Breast epithelium (tissue), 3 donors: ENCODE measurements around the gene TGFA.

ENCODE experiments used
- CTCF ChIP-seq, 3 donors: fragments of 450-650 bp; IDR thresholded peaks; one replicate each; pipeline ENCODE4 v1.5.1; 2016 to 2017; ENCODE audit warnings: antibody characterized with exemption in 3 of 3, mild to moderate bottlenecking in 3 of 3, moderate library complexity in 3 of 3
- POLR2A ChIP-seq: fragments of 450-650 bp; IDR thresholded peaks from one replicate; pipeline ENCODE4 v1.6.1; 2016; ENCODE audit warnings: antibody characterized with exemption, mild to moderate bottlenecking, moderate library complexity
- POLR2AphosphoS5 ChIP-seq, 3 donors: sonication (generic); formaldehyde crosslinking; IDR thresholded peaks; one replicate each; pipeline ENCODE4 v1.6.1; 2017; ENCODE audit warnings: antibody characterized with exemption in 3 of 3

- TF ChIP-seq CTCF (IDR thresholded peaks at IDR 0.05) = no peak
- TF ChIP-seq POLR2AphosphoS5 (IDR thresholded peaks at IDR 0.05) = no peak
- no peak for TF ChIP-seq POLR2A
Observed at GRCh38 chr2:70468878-70469277, 84.7 kb downstream of the TGFA start.
